Stimulated activated CD4-positive, alpha-beta T cell treated with anti-CD3 and anti-CD28 coated beads, Interleukin-1b, Interleukin-23, amount 100 ng/mL, for 24 hours (primary cell): ENCODE measurements around the gene PKP3.
"Not testable (repeated sequence)": the region's sequence is repeated elsewhere in the genome, so short reads cannot be mapped to it uniquely, and the experiment has no call there.

Source experiments
- DNase-seq, 4 experiments: peaks; one replicate each; pipeline ENCODE4 v3.0.0-alpha.2; 2020; ENCODE audit warnings: low read depth in 4 of 4, low spot score in 1 of 4

The PKP3 gene

DNA sequence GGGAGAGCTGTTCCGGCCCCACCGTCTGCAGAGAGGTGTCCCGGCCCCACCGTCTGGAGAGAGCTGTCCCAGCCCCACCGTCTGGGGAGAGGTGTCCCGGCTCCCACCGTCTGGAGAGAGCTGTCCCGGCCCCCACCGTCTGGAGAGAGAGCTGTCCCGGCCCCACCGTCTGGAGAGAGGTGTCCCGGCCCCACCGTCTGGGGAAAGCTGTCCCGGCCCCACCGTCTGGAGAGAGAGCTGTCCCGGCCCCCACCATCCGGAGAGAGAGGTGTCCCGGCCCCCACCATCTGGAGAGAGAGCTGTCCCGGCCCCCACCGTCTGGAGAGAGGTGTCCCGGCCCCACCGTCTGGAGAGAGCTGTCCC is 30.6 kb upstream of the PKP3 start:
- not testable (repeated sequence) for DNase-seq

GRCh38 chr11:363948-364761 is 29.9 kb upstream of the PKP3 start:
- DNase-seq: peak in 1 of 4 experiments; percentile 20

DNA sequence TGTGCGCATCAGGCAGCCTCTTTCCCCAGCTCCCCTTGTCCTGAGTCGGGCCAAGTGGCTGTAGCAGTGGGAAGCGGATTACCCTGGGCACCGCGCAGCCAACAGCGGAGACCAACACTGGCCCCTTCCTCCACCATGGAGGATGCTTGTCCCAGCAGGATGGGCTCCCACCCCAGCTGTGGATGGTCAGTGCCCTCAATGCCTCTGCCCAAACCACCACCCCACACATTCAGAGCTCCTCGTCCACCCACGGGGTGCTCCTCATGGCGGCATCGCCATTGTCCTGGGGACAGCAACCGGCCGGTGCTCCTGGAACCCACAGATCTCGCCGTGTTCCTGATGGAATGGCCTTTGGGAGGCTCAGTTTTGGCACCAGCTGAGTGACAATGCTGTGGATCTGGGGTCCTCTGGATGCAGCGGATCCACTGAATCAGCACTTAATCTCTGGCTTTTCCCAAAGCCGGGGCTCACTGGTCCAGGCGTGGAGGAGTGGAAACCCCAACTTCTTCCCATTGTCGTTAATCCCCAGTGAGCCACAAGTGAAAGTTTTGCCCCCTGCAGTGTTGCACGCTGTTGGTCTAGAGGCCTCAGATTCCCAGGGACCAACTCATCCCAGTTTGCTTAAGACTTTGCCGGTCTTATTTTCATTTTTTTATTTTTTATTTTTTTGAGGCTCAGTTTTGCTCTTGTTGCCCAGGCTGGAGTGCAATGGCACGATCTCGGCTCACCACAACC is 28.9 kb upstream of the PKP3 start:
- DNase-seq: no peak

DNA sequence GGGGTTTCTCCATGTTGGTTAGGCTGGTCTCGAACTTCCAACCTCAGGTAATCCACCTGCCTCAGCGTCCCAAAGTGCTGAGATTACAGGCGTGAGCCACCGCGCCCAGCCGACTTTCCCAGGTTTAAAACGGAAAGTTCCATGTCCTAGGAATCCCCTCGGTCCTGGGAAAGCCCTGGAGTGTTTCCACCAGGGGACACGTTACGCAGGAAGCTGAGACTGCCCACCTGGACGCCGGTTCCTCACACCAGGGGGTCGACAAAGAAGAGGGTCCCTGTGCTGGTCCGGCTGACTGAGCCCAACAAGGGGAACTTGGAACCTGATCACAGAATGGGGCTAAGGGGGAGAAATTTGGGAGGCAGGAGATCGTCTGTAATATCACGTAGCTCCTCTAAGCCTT is 28.2 kb upstream of the PKP3 start:
- DNase-seq: no peak

GRCh38 chr11:367956-368413 is 26.0 kb upstream of the PKP3 start:
- no peak for DNase-seq

DNA sequence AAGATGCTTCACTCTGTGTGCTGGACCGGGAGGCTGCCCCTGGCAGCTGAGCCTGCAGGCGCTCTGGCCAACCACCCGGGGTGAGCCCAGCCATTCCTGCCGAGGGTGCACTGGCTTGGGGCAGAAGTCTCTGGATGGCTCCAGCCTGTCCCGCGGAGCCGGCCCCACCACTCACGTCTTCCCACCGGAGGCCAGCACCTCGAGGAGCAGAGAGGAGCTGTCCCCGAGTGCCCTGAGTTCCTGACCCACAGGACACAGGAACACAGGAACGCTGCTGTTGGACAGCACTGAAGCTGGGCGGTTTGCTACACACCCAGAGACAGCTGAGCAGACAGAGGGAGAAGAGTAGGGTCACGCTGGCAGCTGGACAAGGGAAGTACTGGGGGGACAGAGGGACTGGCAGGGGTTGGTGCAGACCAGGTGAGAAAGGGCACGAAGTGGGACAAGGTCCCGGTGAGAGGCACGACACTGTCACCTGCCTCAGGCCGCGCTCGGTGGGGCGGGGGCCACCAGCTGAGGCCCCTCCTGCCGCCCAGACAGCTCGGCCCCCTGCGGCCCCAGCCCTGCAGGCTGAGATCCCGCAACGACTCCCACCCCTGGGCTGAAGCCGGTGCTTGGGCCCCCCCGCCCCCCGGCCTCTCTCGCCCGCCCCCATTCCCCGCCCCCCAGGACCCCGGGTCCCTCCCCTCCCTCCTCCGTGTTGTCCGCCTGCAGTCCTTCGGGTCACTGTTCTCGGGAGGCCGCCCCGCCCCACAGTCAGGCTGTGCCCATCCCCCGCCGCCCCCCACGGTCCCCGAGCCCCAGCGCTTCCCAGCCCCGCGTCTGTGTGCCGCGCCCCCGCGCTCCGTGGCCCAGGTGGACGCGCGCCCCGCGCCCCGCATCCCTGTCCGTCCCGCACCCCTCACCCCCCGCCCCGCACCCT is 25.3 kb upstream of the PKP3 start:
- DNase-seq: no peak

DNA sequence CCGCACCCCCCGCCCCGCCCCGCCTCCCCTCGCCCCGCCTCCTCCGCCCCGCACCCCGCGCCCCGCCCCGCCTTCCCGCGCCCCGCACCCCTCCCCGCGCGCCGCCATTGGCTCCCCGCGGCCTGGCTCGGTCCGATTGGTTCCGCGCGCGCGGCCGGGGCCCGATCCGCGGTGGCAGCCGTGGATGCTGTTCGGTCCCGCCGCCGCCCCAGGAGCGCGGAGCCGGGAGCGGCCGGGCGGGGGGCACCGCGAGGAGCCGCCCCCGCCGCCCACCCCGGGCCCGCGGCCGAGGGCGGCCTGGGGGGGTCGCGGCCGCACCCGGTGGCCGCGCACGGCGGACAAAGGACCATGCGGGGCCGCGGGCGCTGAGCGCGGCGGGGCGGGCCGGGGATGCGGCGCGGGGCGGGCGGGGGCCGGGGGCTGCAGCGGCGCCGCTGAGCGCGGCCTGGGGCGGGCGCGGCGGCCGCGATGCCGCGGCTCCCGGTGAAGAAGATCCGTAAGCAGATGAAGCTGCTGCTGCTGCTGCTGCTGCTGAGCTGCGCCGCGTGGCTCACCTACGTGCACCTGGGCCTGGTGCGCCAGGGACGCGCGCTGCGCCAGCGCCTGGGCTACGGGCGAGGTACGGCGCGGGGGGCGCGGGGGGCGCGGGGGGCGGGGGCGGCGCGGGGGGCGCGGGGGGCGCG is 24.5 kb upstream of the PKP3 start, which contains the start of gene B4GALNT4:
Gene B4GALNT4 (plus strand): TSS at position 164 of the 683 bp plus-strand sequence. CDS start 305 bp downstream, at position 469.
- no peak for DNase-seq

- no peak for DNase-seq
Measured at GRCh38 chr11:370070-370941, 23.7 kb upstream of the PKP3 start.

DNA sequence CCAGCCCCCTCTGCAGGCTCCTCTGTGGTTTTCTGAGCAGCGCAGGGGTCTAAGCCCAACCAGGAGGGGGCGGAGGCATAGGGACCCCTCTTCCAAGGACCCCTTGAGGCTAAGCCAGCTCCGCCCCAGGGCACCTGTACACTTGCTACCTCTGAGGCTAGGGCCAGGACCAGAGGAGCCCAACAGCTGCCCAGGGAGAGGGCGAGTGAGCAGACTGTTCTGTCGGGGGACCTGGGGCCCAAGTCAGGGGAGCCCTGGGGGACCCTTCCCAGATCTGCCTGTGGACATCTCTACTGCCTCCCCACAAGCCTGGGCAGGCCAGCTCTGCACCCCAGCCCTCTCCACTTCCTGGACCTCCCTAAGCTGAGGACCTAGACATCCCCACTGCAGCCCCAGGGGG is 23.0 kb upstream of the PKP3 start:
- no peak for DNase-seq

- DNase-seq: no peak
Measured at GRCh38 chr11:371716-372590, 22.1 kb upstream of the PKP3 start.

DNA sequence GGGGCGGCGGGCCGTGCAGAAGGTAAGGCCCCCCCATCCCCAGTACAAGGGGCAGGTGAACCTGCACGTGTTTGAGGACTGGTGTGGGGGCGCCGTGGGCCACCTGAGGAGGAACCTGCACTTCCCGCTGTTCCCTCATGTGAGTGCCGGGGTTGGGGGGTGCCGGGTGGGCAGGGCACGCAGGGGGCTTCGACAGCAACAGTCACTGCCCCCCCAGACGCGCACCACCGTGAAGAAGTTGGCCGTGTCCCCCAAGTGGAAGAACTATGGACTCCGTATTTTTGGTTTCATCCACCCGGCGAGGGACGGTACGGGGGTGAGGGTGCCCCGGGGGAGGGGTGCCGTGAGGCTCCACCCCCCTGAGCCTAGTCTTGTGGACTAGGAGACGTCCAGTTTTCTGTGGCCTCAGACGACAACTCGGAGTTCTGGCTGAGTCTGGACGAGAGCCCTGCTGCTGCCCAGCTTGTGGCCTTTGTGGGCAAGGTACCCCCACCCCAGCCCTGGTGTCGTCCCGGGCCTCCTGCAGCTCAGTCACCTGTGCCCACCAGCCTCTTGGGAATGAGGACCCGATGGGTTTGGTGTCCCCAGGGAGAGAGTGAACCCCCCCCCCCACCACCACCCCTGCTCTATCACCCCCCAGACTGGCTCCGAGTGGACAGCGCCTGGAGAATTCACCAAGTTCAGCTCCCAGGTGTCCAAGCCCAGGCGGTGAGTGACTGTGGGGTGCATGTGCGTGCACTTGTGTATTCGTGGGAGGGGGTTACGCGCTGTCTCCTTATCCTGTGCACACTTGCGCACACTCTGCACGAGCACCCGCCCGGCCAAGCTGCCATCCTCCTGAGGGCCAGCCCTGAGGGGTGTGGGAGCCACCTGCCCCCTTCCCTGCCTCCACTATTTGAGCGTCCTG is 20.9 kb upstream of the PKP3 start:
- DNase-seq: no peak

DNA sequence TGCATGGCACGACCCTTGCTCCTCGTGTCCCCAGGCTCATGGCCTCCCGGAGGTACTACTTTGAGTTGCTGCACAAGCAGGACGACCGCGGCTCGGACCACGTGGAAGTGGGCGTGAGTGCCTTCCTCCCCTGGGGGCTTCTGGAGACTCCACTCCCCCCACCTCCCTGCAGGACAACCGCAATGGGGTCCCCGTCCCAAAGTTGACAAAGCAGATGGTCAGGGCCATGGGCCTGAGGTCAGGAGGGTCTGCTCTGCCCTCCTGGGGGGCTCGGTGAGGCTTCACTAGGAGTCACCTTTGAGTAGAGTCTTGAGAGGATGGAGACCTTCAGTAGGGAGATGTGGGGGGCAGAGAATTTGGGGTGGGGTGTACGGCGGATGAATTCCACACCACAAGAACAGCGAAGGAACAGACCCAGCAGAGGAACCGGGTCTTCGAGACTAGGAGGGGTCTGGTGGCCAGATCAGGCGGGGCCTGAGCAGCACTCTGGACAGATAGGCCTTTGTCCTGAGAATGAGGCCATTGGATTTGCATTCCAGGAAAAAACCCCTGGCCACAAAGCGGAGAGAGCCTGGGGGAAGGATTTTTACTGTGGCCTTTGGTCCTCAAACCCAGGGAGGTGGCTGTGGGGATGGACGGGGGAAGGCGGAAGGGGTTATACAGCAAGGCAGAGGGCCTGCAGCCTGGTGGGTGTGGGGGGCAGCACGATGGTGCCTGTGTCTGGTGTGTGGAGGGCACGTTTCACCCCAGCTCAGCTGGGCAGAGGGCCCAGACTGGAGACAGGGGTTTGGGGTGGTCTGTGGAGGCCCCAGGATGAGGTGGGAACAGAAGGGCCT is 20.1 kb upstream of the PKP3 start:
- DNase-seq: no peak

- no peak for DNase-seq
Measured at GRCh38 chr11:375065-376025, 18.7 kb upstream of the PKP3 start.

DNA sequence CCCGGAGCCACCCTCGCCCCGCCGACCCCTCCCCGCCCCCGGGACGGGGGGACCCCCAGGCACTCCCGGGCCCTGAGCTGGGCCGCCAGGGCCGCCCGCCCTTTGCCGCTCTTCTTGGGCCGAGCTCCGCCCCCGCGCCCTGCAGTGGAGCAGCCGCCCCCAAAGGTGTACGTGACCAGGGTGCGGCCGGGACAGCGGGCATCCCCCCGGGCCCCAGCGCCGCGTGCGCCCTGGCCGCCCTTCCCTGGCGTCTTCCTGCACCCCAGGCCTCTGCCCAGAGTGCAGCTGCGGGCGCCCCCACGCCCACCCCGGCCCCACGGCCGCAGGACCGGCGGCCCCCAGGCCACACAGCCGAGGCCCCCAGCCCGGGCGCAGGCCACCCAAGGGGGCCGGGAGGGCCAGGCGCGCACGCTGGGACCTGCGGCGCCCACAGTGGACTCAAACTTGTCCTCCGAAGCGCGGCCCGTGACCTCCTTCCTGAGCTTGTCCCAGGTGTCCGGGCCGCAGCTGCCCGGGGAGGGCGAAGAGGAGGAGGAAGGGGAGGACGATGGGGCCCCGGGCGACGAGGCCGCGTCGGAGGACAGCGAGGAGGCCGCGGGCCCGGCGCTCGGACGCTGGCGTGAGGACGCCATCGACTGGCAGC is 17.4 kb upstream of the PKP3 start:
- no peak for DNase-seq

DNA sequence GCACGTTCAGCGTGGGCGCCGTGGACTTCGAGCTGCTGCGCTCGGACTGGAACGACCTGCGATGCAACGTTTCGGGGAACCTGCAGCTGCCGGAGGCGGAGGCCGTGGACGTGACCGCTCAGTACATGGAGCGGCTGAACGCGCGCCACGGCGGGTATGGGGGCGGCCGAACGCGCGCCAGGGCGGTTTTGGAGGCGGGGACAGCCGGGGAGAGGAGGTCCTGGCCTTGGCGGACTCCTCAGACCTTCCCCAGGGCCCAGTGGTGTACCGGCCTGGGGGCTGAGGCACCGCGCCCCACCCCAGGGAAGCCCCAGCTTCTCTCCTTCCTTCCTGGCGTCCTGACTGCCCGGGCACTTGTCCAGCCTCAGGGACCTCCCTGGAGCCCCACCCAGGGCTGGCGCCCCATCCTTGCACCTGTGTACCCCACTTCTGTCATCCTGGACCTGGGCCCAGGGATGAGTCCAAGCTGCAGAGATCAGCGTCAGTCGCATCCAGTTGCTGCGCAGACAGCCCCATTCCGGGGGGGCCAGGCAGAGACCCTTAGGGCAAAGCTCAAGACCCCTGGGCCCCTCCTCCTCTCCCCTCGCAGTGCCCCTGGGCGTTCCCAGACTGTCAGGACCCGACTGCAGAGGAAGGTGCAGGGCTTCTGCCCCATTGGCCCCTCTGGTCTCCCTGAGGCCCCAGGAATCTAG is 16.7 kb upstream of the PKP3 start:
- no peak for DNase-seq
